ENCODE measurements around the gene PDE4DIP. TPM values are rescaled to one million over a fixed set of nuclear protein-coding genes. Genes with fewer than 3 reads are reported as not detected.
"Not testable (repeated sequence)": the region's sequence is repeated elsewhere in the genome, so short reads cannot be mapped to it uniquely, and the experiment has no call there.

The PDE4DIP gene
- polyA plus RNA-seq, 4 donors, result 83.7 to 161 (median 109) TPM

DNA sequence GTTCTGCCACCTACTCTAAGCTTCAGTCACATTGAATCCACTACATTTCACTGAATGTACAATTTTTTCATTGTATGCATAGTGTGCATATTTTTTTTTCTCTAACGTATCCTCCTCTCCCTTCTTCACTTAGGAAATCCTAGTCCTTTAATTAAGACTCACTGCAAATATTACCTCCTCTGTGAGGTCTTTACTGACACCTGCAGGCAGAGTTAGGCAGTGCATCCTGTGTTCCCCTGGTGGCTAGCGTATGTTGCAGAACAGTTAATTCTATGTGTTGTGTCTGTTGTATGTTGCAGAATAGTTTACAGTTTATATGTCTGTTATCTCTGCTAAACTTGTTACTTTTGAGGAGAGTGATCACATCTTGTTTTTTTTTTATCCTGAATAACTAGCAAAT, 121.9 kb downstream of the PDE4DIP start:
- not testable (repeated sequence) for DNase-seq (ENCODE audit: low read depth in 4 of 4, low spot score in 2 of 4)

- not testable (repeated sequence) for DNase-seq (ENCODE audit: low read depth in 4 of 4, low spot score in 2 of 4)
These were observed 123.4 kb downstream of the PDE4DIP start for GRCh38 chr1:148967580-148967979.

- not testable (repeated sequence) for DNase-seq (ENCODE audit: low read depth in 4 of 4, low spot score in 2 of 4)
These were observed 124.5 kb downstream of the PDE4DIP start for GRCh38 chr1:148968682-148969081.

DNA sequence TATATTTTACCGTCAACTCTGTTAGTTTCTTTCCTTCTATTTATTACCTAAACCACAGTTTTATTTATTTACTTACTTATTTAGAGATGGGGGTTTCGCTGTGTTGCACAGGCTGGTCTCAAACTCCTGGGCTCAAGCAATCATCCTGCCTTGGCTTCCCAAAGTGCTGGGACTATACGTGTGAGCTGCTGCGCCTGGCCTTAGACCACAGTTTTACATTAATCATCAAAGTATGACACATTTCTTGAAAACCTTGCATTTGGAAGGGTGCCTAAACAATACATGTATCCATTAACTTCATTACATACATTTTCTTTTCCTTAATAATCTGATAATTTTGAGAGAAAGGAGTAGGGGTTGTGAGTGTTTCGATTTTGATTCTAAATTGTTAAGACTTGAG, 124.9 kb downstream of the PDE4DIP start:
- DNase-seq (ENCODE audit: low read depth in 4 of 4, low spot score in 2 of 4), result not testable (repeated sequence)

- DNase-seq (ENCODE audit: low read depth in 4 of 4, low spot score in 2 of 4), result not testable (repeated sequence)
These were observed 131.2 kb downstream of the PDE4DIP start for GRCh38 chr1:148975453-148975852.

- not testable (repeated sequence) for DNase-seq (ENCODE audit: low read depth in 4 of 4, low spot score in 2 of 4)
These were observed 131.8 kb downstream of the PDE4DIP start for GRCh38 chr1:148975866-148976537.

DNA sequence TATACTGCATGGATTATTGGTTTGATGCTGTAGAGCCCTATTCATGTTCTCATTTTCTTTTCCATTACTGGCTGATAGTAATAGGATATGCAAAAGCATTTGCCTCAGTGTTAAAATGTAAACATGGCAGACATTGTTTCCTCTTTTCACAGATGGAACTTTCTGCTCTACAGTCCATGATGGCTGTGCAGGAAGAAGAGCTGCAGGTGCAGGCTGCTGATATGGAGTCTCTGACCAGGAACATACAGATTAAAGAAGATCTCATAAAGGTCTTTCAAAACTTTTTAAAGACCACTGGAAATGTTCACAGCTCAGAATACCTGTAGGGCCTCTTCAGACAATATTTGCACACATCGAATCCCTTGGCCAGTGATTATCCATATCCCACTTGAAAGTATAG, 133.6 kb downstream of the PDE4DIP start:
- DNase-seq (ENCODE audit: low read depth in 4 of 4, low spot score in 2 of 4), result not testable (repeated sequence)

DNA sequence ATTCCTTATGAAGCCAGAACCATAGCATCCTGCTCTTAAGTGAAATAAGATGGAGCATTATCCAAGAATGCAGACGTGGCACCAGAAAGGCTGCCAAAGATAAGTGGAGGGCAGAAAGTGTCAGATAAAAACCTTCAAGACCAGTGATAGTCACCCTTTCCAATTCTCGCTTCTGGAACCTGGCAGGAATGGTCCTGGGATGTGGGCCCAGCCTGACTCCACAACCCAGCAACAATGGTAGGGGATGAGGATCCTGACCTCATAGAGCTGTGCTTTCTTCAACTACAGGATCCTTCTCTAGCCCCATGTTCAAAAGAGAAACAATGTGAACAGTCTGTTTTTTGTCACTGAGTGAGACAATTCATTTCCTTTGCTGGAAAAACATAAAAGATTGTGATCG, 145.2 kb downstream of the PDE4DIP start:
- DNase-seq (ENCODE audit: low read depth in 4 of 4, low spot score in 2 of 4), result not testable (repeated sequence)

DNA sequence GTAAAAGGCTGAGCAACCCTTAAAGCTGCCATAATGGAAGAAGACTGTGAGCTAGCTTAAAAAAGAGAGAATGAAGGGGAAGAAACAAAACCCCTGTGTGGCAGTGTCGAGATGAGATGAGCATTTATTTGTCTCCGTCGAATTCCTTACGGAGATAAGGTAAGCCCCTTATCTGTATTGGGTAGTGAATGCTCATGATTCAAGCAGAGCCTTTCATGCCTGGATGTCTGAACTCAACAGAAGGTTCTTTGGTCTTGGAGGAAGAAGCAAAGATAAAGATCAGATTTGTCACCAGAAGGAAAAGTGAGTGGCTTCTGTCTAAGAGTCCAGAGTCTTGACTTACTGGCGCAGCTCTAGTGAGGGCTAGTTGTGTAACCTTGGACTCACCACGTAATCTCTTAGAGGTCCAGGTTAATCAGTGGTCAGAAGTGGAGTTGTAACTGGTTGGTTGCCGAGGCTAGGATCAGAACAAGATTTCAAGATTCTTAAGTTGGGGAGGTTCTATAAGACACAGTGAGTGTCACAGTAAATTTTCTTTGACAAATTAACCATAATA, 146.1 kb downstream of the PDE4DIP start:
- DNase-seq (ENCODE audit: low read depth in 4 of 4, low spot score in 2 of 4), result not testable (repeated sequence)

DNA sequence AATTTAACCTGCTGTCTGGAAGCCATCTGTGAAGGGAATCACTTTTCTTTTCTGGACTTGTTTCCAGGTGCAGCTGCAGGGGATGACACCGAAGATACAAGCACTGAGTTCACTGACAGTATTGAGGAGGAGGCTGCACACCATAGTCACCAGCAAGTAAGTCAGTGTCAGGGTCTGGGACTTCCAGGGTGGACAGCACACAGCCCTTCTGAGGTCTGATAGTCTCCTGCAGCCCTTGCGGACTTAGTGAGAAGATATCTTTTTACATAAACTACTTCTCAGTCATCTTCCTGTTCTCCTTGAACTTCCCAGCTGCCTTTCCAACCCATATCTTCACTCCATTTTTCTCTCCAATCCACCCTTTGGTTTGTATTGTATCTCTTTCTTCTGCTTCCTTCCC, 147.6 kb downstream of the PDE4DIP start:
- not testable (repeated sequence) for DNase-seq (ENCODE audit: low read depth in 4 of 4, low spot score in 2 of 4)

DNA sequence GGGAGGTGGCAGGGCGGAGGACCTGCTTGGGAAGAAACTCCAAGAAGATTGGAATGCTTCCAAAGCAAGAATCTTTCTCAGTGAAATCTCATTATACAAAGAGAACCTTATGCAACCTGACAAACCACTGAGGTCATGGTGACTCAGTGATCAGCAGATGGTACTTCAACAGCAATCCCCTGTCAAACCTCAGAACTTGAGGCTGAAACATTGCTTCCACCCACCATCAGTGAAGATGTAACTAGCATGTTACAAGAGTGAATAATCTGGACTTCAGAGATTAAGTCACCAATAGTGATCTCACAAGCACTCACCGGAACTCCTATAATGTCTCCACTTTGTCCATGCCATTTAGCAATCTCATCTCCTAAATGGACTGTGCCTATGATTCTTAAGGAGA, 148.1 kb downstream of the PDE4DIP start:
- DNase-seq (ENCODE audit: low read depth in 4 of 4, low spot score in 2 of 4), result not testable (repeated sequence)

- not testable (repeated sequence) for DNase-seq (ENCODE audit: low read depth in 4 of 4, low spot score in 2 of 4)
These were observed 152.4 kb downstream of the PDE4DIP start for GRCh38 chr1:148996449-148997224.

DNA sequence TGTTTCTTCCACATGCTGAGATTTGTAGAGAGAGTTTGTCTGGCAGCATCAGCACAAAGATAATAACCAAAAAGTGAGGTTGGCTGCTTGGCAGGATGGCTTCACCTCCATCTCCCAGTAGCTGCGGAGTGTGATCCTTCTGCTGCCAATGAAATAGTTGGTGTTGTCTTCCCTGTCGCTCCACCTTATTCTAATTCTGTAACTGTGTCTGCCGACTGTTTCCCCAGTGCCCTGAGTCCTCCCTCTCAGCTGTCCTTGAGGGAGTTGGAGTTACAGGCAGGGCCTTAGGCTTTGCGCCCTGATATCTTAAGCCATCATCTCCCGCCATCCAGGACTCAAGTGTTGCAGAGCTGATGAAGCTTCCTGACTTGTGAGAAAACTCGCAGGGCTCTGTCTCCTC, 153.2 kb downstream of the PDE4DIP start:
- DNase-seq (ENCODE audit: low read depth in 4 of 4, low spot score in 2 of 4), result not testable (repeated sequence)

DNA sequence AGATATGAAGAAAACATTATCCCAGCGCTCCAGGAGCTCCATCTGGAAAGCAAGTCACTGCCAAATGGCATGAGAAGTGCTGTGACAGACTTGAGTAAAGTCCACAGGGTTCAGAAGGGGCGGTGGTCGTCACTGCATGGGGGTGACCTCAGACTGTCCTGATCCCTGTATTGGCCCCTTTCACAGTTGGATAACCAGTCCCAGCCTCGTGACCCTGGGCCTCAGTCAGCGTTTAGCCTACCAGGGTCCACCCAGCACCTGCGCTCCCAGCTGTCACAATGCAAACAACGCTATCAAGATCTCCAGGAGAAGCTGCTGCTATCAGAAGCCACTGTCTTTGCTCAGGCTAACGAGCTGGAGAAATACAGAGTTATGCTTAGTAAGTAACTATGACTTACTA, 158.4 kb downstream of the PDE4DIP start:
- DNase-seq (ENCODE audit: low read depth in 4 of 4, low spot score in 2 of 4), result not testable (repeated sequence)

- DNase-seq (ENCODE audit: low read depth in 4 of 4, low spot score in 2 of 4), result not testable (repeated sequence)
These were observed 164.1 kb downstream of the PDE4DIP start for GRCh38 chr1:149008326-149008725.

- DNase-seq (ENCODE audit: low read depth in 4 of 4, low spot score in 2 of 4), result not testable (repeated sequence)
These were observed 164.5 kb downstream of the PDE4DIP start for GRCh38 chr1:149008769-149009168.

DNA sequence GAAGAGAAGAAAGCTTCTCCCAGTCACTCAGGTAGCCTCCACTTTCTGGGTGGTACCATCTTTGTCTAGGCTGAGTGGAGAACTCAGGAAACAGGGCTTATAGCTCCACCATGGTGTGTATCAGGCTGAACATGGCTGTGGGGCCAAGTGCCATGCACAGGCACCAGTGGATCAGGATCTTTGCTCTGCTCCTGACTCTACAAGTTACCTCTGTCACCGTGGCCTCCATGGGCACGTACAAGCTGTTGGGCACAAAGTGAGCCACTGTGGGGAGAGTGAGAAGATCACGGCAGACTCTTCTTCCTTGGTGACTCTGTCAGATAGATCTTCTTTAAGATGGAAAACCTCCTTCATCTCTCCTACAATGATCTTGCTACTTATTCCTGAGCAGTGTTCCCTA, 165.5 kb downstream of the PDE4DIP start:
- DNase-seq (ENCODE audit: low read depth in 4 of 4, low spot score in 2 of 4), result not testable (repeated sequence)

DNA sequence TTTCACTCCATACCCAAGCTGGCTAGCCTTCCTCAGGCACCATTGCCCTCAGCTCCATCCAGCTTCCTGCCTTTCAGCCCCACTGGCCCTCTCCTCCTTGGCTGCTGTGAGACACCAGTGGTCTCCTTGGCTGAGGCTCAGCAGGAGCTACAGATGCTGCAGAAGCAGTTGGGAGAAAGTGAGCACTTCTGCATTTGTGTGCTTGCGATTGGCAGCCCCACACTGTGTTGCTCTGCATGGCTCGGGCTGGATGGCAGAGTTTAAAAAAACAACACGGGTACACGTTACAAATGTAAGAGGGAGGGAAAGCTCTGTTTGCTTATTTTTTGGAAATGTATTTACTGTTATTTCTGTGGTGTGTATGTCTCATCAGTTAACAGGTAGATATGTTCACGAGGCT, 168.4 kb downstream of the PDE4DIP start:
- not testable (repeated sequence) for DNase-seq (ENCODE audit: low read depth in 4 of 4, low spot score in 2 of 4)

DNA sequence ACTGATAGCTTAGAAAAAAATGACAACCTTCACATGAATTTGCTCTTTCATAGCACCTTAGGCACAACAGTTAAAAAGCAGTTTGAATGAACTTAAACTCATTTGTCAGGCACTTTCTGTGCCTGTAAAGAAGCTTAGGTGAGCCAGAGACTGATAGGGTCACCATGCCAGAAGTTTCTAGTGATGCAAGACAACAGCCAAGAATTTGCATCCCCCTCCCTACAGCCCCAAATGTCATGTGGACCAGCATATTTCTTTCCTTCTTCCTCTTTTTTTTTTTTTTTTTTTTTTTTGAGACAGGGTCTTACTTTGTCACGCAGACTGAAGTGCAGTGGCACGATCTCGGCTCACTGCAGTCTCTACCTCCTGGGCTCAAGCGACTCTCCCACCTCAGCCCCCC, 169.3 kb downstream of the PDE4DIP start:
- not testable (repeated sequence) for DNase-seq (ENCODE audit: low read depth in 4 of 4, low spot score in 2 of 4)

DNA sequence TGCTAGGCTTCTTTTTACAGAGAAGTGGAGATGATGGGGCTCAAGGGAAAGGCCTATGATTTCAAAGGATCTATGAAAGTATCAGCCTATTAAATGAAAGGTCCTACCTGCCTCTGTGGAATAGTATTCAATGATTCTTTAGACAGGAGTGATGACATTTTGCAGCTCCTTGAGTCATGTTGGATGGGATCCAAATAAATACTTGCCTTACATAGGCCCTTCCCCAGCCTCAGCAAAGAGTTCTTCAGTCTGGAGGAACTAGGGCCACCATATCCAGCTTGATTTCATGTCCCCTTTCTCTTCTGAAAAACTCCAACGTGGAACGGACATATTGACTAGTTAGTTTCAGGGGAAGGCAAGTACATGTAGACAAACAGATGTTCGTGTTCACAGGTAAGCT, 171.3 kb downstream of the PDE4DIP start:
- not testable (repeated sequence) for DNase-seq (ENCODE audit: low read depth in 4 of 4, low spot score in 2 of 4)

- not testable (repeated sequence) for DNase-seq (ENCODE audit: low read depth in 4 of 4, low spot score in 2 of 4)
These were observed 172.4 kb downstream of the PDE4DIP start for GRCh38 chr1:149016626-149017025.

Data from left renal cortex interstitium (tissue), 4 donors.